Measurements from ENCODE around the gene SFMBT1. TPM values are rescaled to one million over a fixed set of nuclear protein-coding genes. Genes with fewer than 3 reads are reported as not detected.

Gene SFMBT1
- total RNA-seq, 2 donors from 2014 or later, result 6.9 to 10.3 TPM

GRCh38 chr3:53068176-53068575 is 22.3 kb upstream of the SFMBT1 start:
- no peaks in the 10 kb centered on the region for H3K36me3 ChIP-seq (ENCODE audit: control insufficient read depth, insufficient read depth, low read length)
- H3K27me3 ChIP-seq (ENCODE audit: control insufficient read depth, insufficient read depth, low read length, poor library complexity, severe bottlenecking), result peaks cover 10% of the 10 kb centered on the region
- Mint-ChIP-seq H3K27me3 (ENCODE audit: insufficient read depth) (peaks cover 19% of the 10 kb centered on the region), H3K27ac (no peak overlapping the region), H3K36me3 (ENCODE audit: low read depth) (no peaks in the 10 kb centered on the region), H3K4me3 (no peak overlapping the region), H3K9me3 (no peaks in the 10 kb centered on the region), H3K4me1 (peaks cover 10% of the 10 kb centered on the region)
- H3K9ac ChIP-seq (ENCODE audit: extremely low read depth, low read length, poor library complexity, severe bottlenecking), result no peak overlapping the region
- whole genome bisulfite sequencing, 2 experiments (ENCODE audit: insufficient coverage in 1 of 2, insufficient read length in 1 of 2), result 88 to 100% methylated on average over 3 of the region's 3 CpGs
- TF ChIP-seq, protein P1, sequence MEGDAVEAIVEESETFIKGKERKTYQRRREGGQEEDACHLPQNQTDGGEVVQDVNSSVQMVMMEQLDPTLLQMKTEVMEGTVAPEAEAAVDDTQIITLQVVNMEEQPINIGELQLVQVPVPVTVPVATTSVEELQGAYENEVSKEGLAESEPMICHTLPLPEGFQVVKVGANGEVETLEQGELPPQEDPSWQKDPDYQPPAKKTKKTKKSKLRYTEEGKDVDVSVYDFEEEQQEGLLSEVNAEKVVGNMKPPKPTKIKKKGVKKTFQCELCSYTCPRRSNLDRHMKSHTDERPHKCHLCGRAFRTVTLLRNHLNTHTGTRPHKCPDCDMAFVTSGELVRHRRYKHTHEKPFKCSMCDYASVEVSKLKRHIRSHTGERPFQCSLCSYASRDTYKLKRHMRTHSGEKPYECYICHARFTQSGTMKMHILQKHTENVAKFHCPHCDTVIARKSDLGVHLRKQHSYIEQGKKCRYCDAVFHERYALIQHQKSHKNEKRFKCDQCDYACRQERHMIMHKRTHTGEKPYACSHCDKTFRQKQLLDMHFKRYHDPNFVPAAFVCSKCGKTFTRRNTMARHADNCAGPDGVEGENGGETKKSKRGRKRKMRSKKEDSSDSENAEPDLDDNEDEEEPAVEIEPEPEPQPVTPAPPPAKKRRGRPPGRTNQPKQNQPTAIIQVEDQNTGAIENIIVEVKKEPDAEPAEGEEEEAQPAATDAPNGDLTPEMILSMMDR (conservative IDR thresholded peaks at IDR 0.05), result no peak
- H3K9me3 ChIP-seq (ENCODE audit: control insufficient read depth, low read length), result no peaks in the 10 kb centered on the region
- H3K4me3 ChIP-seq (ENCODE audit: low read length), result no peak overlapping the region
- no peaks in the 10 kb centered on the region for H3K4me1 ChIP-seq (ENCODE audit: control insufficient read depth, insufficient read depth, low read length)
- peak; percentile 36 for DNase-seq
- H3K27ac ChIP-seq (ENCODE audit: low read depth, low read length), result no peak overlapping the region

DNA sequence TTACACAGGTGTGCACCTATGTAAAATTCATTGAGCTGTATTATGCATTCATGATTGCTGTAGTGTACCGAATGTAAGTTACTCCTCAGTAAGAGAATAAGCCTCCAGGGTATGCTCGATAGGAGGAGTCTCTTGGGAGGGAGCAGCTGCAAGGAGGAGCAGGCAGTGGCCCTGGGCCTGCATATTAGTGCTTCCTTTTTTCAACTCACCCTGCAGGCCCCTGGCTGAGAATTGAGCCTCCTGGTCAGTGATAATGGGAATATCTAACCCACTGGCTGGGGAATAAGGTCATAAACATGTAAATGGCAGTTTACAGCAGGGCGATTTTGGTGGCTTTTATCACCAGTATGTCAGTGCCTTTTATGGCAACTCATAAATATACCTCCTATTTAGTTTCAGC is 21.7 kb upstream of the SFMBT1 start:
- Mint-ChIP-seq H3K9me3 (no peaks in the 10 kb centered on the region), H3K36me3 (ENCODE audit: low read depth) (no peaks in the 10 kb centered on the region), H3K4me1 (peaks cover 4% of the 10 kb centered on the region), H3K27ac (no peak overlapping the region), H3K4me3 (no peak overlapping the region), H3K27me3 (ENCODE audit: insufficient read depth) (peaks cover 21% of the 10 kb centered on the region)
- no peaks in the 10 kb centered on the region for H3K36me3 ChIP-seq (ENCODE audit: control insufficient read depth, insufficient read depth, low read length)
- TF ChIP-seq, protein P1 (conservative IDR thresholded peaks at IDR 0.05), result no peak
- no peak overlapping the region for H3K27ac ChIP-seq (ENCODE audit: low read depth, low read length)
- no peak for DNase-seq
- peaks cover 10% of the 10 kb centered on the region for H3K27me3 ChIP-seq (ENCODE audit: control insufficient read depth, insufficient read depth, low read length, poor library complexity, severe bottlenecking)
- no peaks in the 10 kb centered on the region for H3K4me1 ChIP-seq (ENCODE audit: control insufficient read depth, insufficient read depth, low read length)
- H3K9ac ChIP-seq (ENCODE audit: extremely low read depth, low read length, poor library complexity, severe bottlenecking), result no peak overlapping the region
- no peaks in the 10 kb centered on the region for H3K9me3 ChIP-seq (ENCODE audit: control insufficient read depth, low read length)
- H3K4me3 ChIP-seq (ENCODE audit: low read length), result no peak overlapping the region
- WGBS, 2 experiments (ENCODE audit: insufficient coverage in 1 of 2, insufficient read length in 1 of 2), result 84 to 90% methylated on average over 2 to 3 of the region's 3 CpGs

- WGBS, 2 experiments (ENCODE audit: insufficient coverage in 1 of 2, insufficient read length in 1 of 2), result 93 to 94% methylated on average over 5 to 7 of the region's 7 CpGs
- TF ChIP-seq, protein P1 (conservative IDR thresholded peaks at IDR 0.05), result no peak
- Mint-ChIP-seq H3K27me3 (ENCODE audit: insufficient read depth) (peaks cover 20% of the 10 kb centered on the region), H3K4me3 (no peak overlapping the region), H3K4me1 (no peaks in the 10 kb centered on the region), H3K9me3 (no peaks in the 10 kb centered on the region), H3K27ac (no peak overlapping the region), H3K36me3 (ENCODE audit: low read depth) (no peaks in the 10 kb centered on the region)
- Histone ChIP-seq H3K27me3 (ENCODE audit: control insufficient read depth, insufficient read depth, low read length, poor library complexity, severe bottlenecking) (peaks cover 6% of the 10 kb centered on the region), H3K9me3 (ENCODE audit: control insufficient read depth, low read length) (no peaks in the 10 kb centered on the region), H3K27ac (ENCODE audit: low read depth, low read length) (no peak overlapping the region), H3K4me1 (ENCODE audit: control insufficient read depth, insufficient read depth, low read length) (no peaks in the 10 kb centered on the region), H3K4me3 (ENCODE audit: low read length) (no peak overlapping the region), H3K36me3 (ENCODE audit: control insufficient read depth, insufficient read depth, low read length) (no peaks in the 10 kb centered on the region), H3K9ac (ENCODE audit: extremely low read depth, low read length, poor library complexity, severe bottlenecking) (no peak overlapping the region)
- DNase-seq, result no peak
These were observed 20.1 kb upstream of the SFMBT1 start for GRCh38 chr3:53065841-53066480.

Data from endodermal cell (in vitro differentiated cells).